Activated CD4-positive, alpha-beta T cell treated with anti-CD3 and anti-CD28 coated beads, Interleukin-2, Interleukin-6, amounts not matched to agents 100 ng/mL and 50 ng/mL, durations not matched to agents 16 hours and 8 hours (primary cell): Measurements from ENCODE around the gene KRTAP4-8.
"Not testable (repeated sequence)": the region's sequence is repeated elsewhere in the genome, so short reads cannot be mapped to it uniquely, and the experiment has no call there.

Source experiments
- DNase-seq: peaks from one replicate; pipeline ENCODE4 v3.0.0-alpha.2; 2020

KRTAP4-8 gene

DNA sequence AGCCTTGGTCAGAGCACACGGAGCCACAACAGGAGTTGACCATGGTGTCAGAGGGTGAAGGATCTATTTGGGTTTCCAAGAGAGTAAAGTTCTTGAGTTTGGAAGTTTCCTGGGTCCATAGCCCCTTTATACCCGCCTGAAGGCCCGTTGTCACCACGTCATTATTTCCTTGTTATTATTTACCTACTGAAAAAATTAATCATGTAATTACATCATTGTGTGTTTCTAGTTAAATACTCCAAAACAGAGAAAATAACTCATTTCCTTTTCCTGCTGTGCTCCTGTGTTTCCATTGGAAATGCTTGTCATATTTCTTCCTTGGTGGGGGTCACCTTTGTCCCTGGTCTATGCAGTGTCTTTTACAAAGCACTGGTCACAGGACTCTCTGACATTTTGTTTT, at the start of gene KRTAP4-8:
Gene KRTAP4-8 (minus strand): TSS at position 101 of the 400 bp plus-strand sequence. CDS start 58 bp downstream, at position 43.
- DNase-seq = no peak

DNA sequence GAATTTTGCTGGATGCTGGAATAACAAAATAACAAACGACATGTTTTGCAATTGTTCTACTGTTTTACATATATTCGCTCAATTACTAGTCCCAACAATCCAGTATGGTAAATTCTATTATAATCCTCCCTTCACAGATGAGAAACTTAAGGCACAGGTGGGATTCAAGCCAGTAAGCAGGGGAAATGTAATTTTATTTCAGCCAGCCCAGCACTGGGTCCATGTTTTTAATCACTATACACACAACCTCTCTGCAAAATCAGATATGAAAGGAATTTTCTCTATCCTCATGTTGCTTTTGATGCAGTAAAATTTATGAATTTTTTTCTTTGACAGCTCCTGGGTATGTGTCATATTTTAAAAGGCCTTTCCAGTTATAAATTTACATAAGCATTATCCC, 47.3 kb upstream of the KRTAP4-8 start:
- DNase-seq = no peak

DNA sequence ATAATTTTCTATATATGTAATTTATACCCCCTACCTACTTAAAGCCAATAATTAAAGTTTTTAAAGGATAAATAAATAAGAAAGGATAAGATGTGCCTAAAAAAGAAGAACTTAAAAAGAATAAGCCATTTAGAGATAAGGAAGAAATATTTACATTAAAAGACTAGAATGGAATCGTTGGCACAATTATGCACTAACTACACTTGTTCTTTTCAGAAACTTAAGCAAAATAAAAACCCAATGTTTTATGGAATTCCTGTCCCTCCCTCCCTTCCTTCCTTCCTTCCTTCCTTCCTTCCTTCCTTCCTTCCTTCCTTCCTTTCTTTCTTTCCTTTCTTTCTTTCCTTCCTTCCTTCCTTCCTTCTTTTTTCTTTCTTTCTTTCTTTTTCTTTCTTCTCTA, 46.9 kb upstream of the KRTAP4-8 start:
- DNase-seq = no peak

DNA sequence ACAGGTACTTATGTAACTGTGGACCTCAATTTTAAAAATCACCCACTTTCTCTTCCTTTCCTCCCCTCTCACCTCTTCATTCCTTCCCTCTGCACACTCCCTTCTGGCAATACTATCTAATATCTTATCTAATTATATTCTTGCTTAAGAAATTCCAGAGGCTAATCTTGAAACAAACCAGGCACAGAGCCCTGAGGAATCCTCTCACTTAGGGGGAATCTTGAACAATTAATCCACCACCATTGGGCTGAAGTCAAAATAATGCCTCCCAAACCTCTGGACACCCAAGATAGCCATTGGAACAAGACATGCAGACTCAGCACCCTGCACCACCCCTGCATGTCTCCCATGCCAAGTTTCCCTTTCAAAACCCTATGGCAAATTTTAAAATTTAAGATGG, 43.4 kb upstream of the KRTAP4-8 start:
- DNase-seq = no peak

DNA sequence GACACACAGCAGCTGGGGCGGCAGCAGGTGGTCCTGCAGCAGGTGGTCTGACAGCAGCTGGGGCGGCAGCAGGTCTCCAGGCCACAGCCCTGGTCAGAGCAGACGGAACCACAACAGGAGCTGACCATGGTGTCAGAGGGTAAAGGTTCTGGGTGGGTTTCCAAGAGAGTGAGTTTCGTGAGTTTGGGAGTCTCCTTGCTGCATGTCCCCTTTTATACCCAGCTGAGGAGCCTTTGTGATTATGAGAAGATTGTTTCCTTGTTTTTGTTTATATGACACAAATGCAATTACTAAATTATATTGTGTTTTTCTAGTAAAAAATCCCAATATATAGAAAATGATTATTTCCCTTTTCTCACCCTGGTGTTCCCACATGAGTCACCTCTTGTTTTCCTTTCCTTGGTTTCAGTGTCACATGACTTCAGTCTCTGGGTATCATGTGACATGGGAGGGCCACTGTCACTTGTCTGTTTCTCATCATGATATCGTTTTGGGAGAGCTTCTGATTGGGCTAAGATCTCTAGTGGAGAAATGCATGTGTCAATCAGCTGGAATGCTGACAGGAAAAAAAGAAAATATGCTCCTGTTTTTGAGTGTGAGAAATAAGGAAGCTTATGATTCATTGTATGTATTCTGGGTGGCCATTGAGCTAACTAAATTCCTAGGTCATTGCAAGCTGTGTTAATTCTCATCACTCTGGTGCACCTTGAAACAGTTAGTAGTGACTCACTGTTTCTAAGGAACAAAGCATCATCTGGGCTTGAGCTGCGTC, 42.6 kb upstream of the KRTAP4-8 start, which contains the start of gene KRTAP4-6:
Gene KRTAP4-6 (minus strand): TSS at position 185 of the 772 bp plus-strand sequence. CDS start 57 bp downstream, at position 128.
- DNase-seq = no peak

DNA sequence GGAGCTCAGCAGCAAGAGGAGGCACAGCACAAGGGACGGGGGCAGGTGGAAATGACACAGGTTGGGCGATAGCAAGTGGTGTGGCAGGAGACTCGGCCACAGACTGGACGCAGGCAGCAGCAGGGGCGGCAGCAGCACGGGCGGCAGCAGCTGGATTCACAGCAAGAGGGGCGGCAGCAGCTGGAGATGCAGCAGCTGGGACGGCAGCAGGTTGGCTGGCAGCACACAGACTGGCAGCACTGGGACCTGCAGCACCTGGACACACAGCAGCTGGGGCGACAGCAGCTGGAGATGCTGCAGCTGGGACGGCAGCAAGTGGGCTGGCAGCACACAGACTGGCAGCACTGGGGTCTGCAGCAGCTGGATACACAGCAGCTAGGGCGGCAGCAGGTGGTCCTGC, 41.9 kb upstream of the KRTAP4-8 start:
- DNase-seq = not testable (repeated sequence)

DNA sequence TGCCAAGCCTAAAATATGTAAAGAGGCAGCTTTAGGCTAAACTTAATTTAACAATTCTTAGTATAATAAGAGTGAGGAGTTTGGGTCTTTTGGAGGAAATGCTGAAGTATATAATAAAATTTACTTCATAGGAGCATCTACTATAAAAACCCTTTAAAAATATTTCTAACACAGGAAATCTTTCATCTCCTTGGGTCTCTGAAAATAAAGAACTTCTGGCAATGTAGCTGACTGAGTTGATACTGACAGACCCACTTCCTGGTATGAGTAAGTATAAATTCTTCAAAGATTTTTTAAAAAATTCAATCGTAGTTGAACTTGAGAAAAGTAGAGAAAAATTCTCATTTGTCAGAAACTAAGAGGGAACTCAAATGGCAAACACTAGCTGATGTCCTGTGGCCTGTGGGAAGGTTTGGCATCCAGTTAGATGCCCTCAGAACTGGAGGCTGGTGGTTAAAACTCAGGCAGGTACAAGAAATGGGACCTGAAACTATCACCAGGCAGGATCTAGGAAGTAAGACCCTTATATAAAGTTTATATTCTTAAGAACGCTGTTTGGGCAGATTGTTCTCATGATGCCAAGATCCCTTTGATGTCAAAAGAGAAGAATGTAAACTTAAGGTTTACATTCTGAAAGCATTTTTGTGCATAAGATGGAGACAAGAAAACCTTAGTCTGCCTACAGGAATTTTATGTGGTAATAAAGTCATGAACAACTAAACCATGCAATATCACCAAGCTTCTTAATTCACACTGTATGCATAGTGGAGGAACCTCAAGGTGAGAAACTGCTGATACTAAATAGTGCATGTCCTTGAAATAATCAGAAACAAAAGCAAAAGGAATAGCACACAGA, 36.2 kb upstream of the KRTAP4-8 start:
- no peak for DNase-seq

DNA sequence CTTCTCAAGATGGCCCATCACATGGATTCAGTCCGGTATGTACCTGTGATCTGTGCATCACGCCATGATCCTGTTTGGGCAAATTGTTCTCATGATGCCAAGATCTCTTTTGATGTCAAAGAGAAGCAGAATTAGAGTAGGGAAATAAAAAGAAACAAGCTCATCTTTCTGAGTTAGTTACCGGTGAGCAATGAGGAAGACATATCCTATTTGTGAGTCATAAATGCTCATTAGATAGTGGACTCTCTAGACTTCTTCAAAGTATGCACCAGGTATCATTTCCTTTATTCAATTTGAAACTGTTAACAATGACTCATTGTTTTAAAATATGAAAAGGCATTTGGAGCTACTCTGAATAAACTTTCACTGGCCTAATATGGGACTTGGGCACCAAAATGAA, 34.0 kb upstream of the KRTAP4-8 start:
- no peak for DNase-seq

DNA sequence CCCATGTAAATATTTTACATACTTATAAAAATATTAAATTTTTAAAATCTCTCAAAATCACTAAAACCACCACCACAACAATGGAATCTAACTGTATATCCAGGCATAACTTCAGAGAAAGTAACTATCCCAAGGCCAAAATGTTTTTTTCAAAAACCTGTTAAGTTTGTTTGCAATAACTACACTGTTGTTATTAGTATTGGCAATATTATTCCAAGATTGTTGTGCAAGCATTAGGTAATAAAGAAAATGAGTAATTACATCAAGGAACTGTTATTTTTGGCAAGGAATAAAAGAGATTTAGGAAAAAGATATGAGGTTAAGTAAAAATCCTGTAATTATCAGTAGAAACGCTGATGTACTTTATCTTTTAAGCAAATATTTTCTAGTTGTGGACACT, 29.4 kb upstream of the KRTAP4-8 start:
- no peak for DNase-seq

DNA sequence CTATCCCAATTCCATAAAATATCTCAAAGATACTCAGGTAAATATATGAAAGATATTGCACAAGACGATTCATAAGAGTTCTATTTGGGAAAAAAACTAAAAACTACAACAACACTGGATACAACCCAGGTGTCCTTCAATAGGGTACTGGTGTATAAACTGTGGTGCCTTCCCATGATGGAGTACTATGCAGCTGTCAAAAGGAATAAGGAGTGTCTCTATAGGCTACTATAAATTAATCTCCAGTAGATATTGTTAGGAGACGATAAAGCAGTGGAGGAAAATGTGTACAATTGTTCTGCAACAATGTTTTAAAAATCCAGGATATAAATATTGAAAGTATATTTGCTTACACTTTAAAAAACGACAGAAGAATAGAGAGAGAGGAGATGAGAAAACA, 28.5 kb upstream of the KRTAP4-8 start:
- DNase-seq = no peak

DNA sequence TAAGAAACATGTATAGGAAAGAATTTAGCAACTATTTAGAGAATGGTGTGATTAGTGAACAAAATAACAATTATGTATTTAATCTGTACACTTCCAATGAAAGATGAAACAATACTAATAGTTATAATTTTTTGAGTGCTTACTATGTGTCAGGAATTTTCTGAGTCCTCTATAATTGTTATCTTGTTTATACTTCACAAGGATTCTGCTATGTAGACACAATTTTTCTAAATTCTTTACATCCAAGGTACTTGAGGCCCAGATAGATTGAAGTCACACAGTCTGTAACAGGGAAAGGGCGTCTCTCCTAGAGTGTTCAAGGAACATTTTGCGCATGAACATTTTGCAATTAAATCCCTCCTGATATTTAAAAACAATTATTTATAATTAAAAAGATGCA, 27.1 kb upstream of the KRTAP4-8 start:
- no peak for DNase-seq

DNA sequence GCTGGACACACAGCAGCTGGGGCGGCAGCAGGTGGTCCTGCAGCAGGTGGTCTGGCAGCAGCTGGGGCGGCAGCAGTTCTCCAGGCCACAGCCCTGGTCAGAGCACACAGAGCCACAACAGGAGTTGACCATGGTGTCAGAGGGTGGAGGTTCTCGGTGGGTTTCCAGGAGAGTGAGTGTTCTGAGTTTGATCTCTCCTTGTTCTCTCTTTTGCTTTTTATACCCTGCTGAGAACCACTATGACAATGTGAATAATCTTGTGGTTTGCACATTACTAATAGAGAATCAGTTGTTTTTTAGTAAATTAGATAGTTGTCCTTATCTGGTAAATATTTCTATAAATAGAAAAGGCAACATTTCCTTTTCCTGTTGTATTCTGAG, 26.0 kb upstream of the KRTAP4-8 start, which contains the start of gene KRTAP4-12:
Gene KRTAP4-12 (minus strand): TSS at position 192 of the 381 bp plus-strand sequence. CDS start 60 bp downstream, at position 132.
- not testable (repeated sequence) for DNase-seq

DNA sequence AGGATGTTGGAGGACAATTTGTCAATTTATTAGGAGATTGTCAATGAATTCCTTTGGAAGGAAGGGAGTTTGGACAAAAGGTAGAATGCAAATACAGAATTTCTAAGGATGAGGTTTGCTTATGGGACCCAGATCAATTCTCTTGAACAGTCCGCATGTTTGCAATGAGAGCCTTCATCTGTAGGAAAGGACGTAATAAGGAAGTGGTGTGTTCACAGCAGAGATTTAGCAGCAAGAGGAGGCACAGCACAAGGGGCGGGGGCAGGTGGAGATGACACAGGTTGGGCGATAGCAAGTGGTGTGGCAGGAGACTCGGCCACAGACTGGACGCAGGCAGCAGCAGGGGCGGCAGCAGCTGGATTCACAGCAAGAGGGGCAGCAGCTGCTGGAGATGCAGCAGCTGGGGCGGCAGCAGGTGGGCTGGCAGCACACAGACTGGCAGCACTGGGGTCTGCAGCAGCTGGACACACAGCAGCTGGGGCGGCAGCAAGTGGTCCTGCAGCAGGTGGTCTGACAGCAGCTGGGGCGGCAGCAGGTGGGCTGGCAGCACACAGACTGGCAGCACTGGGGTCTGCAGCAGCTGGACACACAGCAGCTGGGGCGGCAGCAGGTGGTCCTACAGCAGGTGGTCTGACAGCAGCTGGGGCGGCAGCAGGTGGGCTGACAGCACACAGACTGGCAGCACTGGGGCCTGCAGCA, 25.5 kb upstream of the KRTAP4-8 start:
- not testable (repeated sequence) for DNase-seq

DNA sequence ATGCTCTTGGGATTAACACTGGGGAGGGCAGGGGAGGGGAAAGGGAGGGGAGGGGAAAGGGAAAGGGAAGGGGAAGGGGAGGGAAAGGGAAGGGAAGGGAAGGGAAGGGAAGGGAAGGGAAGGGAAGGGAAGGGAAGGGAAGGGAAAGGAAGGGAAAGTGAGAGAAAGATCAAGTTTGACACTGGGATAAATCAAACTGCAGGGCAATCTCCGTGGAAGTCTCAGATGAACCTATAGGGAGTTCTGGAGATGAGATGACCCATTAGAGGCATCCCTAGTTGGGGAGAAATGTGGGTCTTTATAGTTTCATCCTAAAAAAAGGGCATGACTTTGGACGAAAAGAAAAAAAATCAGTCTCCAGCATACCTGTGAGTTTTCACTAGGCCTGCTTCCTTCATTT, 23.8 kb upstream of the KRTAP4-8 start:
- DNase-seq = no peak

DNA sequence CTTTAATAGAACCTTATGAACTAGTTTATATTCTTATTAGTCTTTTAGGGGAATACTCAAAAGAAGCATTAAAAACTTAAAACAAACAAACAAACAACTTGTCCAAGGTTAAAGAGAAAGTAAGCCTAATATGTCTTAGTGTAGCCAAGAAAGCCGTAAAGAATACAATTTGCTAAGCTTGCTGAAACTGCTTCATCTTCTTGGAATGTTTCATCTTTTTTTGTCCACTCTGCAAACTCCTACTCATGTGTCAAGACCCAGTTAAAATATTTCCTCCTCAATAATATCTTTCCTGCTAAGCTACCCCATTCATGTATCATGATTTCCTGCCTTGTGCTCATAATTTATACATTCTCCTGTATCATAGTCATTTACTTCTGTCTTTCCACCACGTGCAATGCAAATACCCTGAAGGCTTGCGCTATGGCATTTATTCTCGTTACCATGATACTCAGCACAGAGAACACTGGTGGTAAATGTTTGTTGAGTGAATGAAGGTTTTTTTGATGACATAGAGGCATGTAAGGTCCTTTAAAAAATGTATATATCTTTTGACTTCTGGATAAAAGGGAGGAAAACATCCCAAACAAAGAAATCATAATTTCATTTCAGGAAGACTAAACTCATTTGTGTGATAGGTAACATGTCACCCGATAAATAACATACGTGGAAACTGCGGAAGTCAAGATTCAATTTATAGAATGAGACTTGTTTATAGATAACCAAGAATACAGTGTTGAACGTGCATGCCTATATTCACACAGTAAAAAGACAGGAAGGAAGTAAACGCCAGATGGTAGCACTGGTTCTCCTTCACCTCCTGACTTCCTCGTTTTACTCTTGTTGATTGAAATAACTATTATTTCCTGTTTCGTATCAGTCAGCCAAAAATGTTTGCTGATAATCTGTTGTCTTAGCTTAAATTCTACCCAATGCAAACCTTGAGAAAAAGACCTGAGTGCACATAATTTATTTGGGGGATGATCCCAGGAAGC, 22.1 kb upstream of the KRTAP4-8 start:
- not testable (repeated sequence) for DNase-seq

DNA sequence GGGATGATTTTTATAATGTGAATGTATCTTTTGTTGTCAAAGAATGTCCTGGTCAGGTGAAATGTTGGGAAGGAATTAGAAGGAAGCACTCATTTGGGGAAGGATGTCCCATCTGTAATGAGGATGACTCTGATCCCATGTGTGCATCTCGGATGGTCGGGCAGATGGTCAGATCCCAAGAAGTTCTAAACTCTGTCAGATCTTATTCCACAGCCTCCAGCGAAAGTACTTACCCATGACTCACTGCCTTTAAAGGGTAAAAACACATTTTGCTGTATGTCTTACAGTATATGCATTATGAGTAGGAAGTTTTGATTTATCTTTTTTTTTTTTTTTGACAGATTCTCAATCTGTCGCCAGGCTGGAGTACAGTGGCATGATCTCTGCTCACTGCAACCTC, 20.8 kb upstream of the KRTAP4-8 start:
- DNase-seq = no peak

DNA sequence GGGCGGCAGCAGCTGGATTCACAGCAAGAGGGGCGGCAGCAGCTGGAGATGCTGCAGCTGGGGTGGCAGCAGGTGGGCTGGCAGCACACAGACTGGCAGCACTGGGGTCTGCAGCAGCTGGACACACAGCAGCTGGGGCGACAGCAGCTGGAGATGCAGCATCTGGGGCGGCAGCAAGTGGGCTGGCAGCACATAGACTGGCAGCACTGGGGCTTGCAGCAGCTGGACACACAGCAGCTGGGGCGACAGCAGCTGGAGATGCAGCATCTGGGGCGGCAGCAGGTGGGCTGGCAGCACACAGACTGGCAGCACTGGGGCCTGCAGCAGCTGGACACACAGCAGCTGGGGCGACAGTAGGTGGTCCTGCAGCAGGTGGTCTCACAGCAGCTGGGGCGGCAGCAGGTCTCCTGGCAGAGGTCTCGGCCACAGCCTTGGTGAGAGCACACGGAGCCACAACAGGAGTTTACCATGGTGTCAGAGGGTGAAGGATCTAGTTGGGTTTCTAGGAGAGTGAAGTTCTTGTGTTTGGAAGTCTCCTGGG, 20.0 kb upstream of the KRTAP4-8 start, which contains the start of gene KRTAP4-11:
Gene KRTAP4-11 (minus strand): TSS at position 528 of the 541 bp plus-strand sequence. CDS start 58 bp downstream, at position 470.
- not testable (repeated sequence) for DNase-seq

DNA sequence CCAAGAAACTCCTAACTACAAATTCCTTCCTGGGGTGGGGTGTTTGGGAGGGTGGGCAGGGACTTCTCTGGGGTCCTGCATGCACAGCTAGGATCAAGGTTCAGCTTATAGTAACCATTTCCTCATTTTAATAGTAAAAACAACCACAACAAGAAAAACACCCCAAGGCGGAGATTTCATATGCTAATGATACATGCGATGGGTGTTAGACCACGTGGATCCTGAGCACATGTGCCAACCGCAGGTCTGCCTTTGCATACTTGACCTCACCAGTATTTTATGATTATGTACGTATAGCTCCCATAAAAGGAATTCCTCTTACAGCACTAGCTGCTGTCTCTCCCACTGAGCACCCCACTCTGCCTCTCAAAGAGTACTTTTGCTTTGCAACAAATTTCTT, 18.4 kb upstream of the KRTAP4-8 start:
- no peak for DNase-seq

DNA sequence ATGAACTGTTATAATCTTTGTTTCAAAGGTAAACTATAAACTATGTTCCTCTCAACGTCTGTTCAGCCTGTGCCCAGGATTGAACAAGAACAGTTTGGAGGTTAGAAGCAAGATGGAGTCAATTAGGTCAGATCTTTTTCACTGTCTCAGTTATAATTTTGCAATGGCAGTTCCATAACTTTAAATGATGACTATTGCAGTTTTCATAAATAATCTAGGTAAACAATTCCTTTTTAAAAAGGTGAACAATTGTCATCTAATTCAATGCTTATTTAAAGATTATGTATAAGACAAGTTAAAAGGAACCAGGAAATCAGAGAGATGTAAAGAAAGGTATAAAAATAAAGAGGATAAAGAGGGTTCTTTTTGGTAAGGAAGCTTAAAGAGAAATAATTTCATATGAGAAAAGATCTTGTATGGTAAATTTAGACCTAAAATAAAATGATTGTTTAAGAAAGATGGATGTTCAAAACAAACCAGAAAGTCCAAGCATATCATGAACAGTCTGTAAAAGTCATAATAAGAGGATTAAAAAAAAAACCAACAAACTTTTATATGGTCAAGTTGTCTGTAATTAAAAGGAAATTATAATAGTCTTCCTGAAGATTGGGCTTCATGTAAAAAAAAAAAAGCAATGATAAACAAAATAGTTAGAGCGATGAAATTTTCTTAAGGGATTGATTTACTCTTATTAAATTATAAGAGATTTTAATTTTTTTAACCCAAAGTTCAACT, 13.4 kb upstream of the KRTAP4-8 start:
- no peak for DNase-seq

DNA sequence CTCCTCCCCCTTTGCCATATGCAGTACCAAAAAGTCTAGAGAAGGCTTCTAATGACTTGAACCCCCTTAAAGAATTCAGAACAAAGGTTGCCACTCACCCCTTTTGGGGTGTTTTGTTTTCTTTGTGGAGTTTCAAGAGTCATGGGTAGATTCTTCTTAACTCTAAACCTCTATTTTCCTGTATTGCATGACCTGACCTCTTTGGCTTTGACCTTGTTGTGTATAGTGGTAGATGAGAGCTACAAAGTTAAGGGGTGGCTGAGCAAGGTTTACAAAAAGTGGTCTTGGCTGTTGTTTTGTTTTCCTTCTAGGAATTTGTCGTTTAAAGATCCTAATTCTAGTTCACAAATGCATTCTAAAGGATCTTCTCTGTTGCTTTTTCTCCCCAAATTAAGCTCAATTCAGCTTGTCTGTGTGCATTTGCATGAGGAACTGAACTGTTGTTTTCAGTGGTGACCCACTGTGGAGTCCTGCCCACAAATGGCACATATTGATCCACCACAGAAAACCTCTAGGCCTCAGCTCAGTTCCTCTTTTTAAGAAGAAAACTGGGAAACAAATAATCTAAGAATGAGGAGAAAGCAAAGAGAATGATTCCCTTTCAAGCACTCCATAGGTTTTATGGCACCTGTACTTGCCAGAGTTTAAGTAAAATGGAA, 10.9 kb upstream of the KRTAP4-8 start:
- DNase-seq = not testable (repeated sequence)
